Measurements from ENCODE around the gene PON3.
"Not testable (repeated sequence)": the region's sequence is repeated elsewhere in the genome, so short reads cannot be mapped to it uniquely, and the experiment has no call there.

Gene PON3

DNA sequence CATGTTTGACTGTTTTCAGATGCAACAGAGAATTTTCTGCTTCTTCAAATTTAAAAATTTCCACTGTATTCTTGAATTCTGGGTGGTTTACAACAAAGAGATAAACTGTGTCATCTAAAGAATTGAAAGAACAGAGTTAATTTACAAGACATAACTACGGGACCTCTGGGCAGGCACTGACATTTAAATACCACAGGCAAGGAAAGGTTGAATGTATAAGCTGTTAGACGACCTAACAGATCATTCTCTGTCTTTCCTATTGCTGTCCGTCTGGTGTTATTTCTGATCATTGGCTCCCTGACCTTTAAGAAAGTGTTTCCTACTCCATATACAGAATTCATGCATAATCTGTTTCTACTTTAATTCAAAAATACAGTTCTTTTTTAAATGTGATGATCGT is 15.5 kb upstream of the PON3 start:
- DNase-seq (ENCODE audit: low read depth) = no peak

- no peak for DNase-seq (ENCODE audit: low read depth)
These were observed 14.9 kb upstream of the PON3 start for GRCh38 chr7:95411036-95411435.

DNA sequence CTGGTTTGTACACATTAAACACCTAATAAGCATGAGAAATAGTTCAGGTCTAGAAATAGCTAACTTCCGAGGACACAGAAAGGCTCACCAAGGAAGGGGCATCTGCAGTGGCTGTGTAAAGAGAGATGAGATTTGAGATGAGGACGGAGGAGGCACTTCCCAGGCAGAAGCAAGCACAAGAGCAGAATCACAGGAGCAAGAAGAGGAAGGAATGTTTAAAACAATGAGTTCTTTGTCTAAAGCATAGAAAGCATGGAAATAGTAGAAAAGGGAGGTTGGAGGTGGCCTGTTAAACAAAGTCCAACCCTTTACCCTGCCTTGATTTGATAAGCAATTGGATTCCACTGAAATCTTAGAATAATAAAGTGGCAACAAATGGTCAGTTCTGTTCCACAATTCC is 11.6 kb upstream of the PON3 start:
- no peak for DNase-seq (ENCODE audit: low read depth)

- DNase-seq (ENCODE audit: low read depth) = no peak
These were observed 9.6 kb upstream of the PON3 start for GRCh38 chr7:95405800-95406199.

- no peak for DNase-seq (ENCODE audit: low read depth)
These were observed 9.0 kb upstream of the PON3 start for GRCh38 chr7:95405208-95405607.

GRCh38 chr7:95404316-95404865 is 8.2 kb upstream of the PON3 start:
- no peak for DNase-seq (ENCODE audit: low read depth)

DNA sequence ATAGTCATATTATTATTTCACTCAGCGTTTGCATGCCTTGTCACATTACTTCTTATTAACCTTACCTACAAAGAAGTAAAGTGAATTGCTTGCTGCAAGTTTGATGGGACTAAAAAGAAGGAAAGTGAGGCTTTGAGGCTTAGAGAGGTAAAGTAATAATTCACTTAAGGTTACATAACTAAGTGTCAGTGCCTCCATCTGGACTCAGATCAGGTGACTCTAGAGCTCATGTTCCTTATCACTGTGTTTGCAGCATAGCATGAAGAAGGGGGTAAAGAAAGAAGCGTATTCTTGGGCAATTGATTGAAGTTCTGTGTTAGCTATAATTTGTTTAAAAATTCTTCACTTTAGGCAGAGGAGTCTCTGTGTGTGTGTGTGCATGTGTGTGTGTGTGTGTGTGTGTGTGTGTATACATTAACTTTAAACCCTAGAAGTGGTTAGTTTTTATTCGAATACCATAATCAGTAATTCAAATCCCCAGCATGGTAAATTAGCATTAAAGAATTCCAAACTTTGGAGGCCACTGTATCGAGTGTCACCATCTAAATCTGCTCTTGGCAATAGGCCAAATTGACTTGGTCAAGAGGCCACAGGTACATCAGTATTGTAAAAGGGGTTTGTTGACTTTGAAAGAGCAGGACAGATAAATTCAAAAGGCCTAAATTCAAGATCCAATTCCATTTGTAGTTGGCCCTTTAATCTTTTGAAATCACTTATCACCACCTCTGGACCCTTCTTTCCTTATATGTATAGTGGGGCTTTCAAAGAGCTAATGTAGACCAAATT is 2.2 kb upstream of the PON3 start:
- DNase-seq (ENCODE audit: low read depth) = no peak

DNA sequence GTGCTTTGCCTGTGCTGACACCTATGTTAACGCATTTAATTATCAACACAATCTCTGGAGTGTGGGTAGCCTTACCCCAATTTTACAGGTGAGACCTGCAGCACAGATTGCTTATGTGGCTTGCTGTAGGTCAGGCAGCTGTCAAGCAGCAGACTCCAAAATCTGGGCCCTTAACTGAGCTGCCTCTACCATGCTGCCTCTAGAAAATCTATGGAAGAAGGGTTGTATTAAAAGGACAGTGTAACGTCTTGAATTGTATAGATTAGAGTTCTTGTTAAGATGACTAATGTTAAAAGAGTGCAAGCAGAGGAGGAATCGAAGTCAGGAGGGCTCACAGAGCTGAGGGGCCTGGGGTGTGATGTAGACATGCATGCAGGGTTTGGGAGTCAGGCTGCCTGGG is 1.2 kb upstream of the PON3 start:
- no peak for DNase-seq (ENCODE audit: low read depth)

- no peak for DNase-seq (ENCODE audit: low read depth)
These were observed 430 bp downstream of the PON3 start for GRCh38 chr7:95395755-95396135.

DNA sequence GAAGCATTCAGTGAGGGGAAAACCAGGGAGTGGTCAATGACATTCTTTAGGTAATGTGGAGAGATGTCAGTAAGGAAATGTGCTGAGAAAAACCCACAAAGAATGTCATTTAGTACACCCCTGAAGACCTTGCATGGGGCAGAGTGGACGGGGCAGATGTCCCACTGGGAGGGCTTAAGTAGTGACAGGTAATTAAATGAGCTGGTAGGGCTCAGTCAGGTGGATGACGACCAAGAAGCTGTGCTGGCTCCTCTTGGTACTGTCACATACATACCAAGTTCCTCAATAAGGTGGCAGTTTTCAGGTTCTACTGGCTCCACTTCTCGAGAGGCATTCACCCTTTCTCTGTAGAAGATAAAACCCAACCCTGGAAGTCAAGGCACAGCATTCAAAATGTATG is 1.8 kb downstream of the PON3 start:
- DNase-seq (ENCODE audit: low read depth) = no peak

DNA sequence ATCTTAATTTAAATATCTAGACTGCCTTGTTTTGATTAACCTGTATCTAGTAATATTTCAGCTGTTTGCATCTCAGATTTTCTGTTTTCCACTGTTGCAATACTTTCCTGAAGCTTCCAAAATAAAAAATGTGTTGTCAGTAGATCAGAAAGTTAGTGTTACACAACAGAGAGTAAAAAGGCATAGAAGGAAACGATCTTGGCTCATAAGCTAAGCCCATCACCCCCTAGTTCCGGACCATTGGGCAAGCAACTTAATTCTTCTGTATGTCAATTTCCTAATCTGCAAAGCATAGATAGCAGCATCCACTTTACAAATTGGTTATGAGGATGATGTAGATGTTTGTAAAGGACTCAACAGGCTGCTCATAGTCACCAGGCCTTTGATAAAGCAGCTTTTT is 4.4 kb downstream of the PON3 start:
- DNase-seq (ENCODE audit: low read depth) = no peak

GRCh38 chr7:95389516-95389915 is 6.7 kb downstream of the PON3 start:
- DNase-seq (ENCODE audit: low read depth) = no peak

- not testable (repeated sequence) for DNase-seq (ENCODE audit: low read depth)
These were observed 16.7 kb downstream of the PON3 start for GRCh38 chr7:95379457-95379856.

GRCh38 chr7:95376632-95377400 is 19.4 kb downstream of the PON3 start:
- DNase-seq (ENCODE audit: low read depth) = no peak

GRCh38 chr7:95375591-95376257 is 20.5 kb downstream of the PON3 start:
- DNase-seq (ENCODE audit: low read depth) = no peak

- no peak for DNase-seq (ENCODE audit: low read depth)
These were observed 22.9 kb downstream of the PON3 start for GRCh38 chr7:95373323-95373722.

DNA sequence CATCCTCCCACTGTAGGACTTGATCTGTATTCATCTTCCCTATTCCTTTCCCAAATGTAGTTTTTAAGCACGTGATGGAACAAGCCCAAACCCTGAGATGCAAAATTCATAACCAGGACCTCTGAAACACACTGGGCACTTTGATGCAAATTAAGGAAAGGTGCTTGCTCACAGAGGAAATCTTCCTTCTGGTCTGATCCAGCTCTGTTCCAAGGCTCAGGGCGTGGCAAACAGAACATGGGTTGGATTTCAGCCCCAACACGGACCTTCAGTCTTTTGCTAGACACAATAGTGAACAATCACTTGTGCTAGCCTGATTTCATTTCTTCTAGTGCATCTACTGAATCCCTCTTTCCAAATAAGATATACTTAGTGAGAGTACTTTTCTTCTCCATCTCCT is 27.9 kb downstream of the PON3 start:
- no peak for DNase-seq (ENCODE audit: low read depth)

DNA sequence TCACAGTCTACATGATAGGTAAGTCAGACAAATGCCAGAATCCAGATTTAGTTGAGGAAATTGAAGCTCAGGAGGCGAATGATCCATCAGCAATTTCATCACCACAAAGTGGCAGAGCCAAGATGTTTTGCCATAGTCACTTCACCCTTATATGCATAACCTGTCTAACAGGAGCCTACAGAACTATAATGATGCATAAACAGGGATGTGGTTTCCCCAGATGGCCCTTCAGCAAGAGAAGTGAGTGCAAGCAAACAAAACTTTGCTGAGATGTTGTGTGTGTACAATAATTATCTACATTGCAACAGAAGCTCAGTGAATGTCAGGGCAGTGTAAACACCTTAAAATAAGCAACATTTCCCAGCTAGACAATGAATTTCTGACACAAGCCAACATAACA is 28.6 kb downstream of the PON3 start:
- no peak for DNase-seq (ENCODE audit: low read depth)

GRCh38 chr7:95365151-95365550 is 31.0 kb downstream of the PON3 start:
- DNase-seq (ENCODE audit: low read depth) = no peak

DNA sequence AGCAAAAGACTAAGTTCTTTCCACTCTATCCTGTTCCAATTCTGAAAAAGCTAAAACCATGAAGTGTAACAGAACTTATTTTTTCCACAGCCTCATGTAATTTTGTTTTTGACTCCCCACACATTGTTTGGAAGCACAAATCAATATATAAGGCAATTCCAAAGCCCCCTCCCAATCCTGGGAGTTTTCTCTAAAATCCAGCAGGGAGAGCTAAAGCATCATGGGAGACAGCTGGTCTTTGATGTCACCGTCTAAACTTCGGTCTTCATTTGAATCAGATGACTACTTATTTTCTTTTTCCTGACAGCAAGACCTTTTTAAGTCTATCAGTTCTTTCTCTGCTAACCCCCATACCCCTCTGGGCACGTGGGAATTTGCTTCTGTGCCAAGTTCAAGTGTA is 38.6 kb downstream of the PON3 start:
- DNase-seq (ENCODE audit: low read depth) = no peak

DNA sequence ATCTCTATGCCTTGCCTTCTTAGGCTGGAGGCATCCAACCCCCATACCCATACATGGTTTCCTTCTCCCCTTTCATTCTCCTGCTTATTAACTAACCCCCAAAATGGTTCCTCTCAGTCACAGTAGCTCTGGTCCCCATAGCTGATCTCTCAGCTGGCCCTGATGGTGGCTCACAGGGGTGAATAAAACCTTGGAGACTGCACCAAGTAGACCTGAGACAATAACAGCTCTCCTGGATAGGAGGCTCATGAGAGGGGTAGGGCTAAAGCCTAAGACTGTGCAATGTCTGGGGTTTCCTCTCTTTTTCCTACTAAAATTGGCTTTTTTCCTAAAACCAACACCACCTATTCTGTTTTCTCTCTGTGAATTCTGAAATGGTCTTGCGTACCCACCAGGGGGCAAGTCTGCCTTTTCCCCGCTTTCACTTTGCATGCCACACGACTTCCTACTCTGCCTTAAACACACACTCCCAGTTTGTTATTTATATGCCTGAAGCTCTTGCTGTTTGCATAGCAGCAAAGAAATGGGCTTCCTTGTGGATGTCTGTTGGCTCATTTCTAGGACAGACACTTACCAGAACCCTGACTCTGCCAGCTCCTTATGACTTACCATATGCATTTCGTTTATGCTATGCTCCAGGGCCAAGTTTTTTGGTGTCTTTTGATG is 53.4 kb downstream of the PON3 start:
- no peak for DNase-seq (ENCODE audit: low read depth)

- DNase-seq (ENCODE audit: low read depth) = no peak
These were observed 54.1 kb downstream of the PON3 start for GRCh38 chr7:95342029-95342428.

All from stimulated activated CD8-positive, alpha-beta memory T cell treated with anti-CD3 and anti-CD28 coated beads, Interleukin-7, amount 100 ng/mL, for 24 hours (primary cell).